MCF 10A (cell line): ENCODE data around the gene TOMM70. TPM values are rescaled to one million over a fixed set of nuclear protein-coding genes. Genes with fewer than 3 reads are reported as not detected.

Experiments
- BruUV-seq: library from RNA; stranded (reverse); fragments of 400-500 nt; replicated peaks from 2 replicates; lab custom pipeline; 2021; lab: Mats Ljungman, UMichigan
- CTCF ChIA-PET: fragments of 300-600 bp; sonication (Branson Sonifier 250); formaldehyde crosslinking; extraction: SDS; loops from one replicate; lab custom pipeline; 2021; ENCODE audit warnings: antibody characterized with exemption, inconsistent platforms; lab: Yijun Ruan, JAX
- POLR2A ChIA-PET: fragments of 300-600, 350-650 bp; sonication (Branson Sonifier 250); formaldehyde crosslinking; extraction: SDS; loops from one replicate; lab custom pipeline; 2020; ENCODE audit warnings: antibody characterized with exemption, inconsistent platforms; lab: Yijun Ruan, JAX
- DNase-seq: peaks from one replicate; pipeline ENCODE4 v3.0.0-alpha.2; 2018; ENCODE audit not compliant: unreplicated experiment
- H3K27ac Mint-ChIP-seq: one replicate; pipeline ENCODE4 v1.8.0; 2022; ENCODE audit warnings: mild to moderate bottlenecking, low read depth, mixed read lengths; ENCODE audit not compliant: unreplicated experiment
- H3K27me3 Mint-ChIP-seq: one replicate; pipeline ENCODE4 v1.8.0; 2022; ENCODE audit warnings: mixed read lengths; ENCODE audit not compliant: insufficient read depth, unreplicated experiment
- H3K36me3 Mint-ChIP-seq: one replicate; pipeline ENCODE4 v1.8.0; 2022; ENCODE audit warnings: mild to moderate bottlenecking, moderate library complexity, mixed read lengths; ENCODE audit not compliant: insufficient read depth, unreplicated experiment
- H3K4me1 Mint-ChIP-seq: one replicate; pipeline ENCODE4 v1.8.0; 2022; ENCODE audit warnings: mixed read lengths; ENCODE audit not compliant: insufficient read depth, unreplicated experiment
- H3K4me3 Mint-ChIP-seq: one replicate; pipeline ENCODE4 v1.8.0; 2022; ENCODE audit warnings: mild to moderate bottlenecking, moderate library complexity, mixed read lengths; ENCODE audit not compliant: unreplicated experiment
- H3K9me3 Mint-ChIP-seq: one replicate; pipeline ENCODE4 v1.8.0; 2022; ENCODE audit warnings: mixed read lengths; ENCODE audit not compliant: unreplicated experiment
- intact Hi-C: fragments of 100-400 bp; cut with micrococcal nuclease; formaldehyde crosslinking; loops from 2 replicates; pipeline ENCODE4 v1.14.1; 2022
- total RNA-seq: library from RNA; stranded (reverse); gene quantifications from 2 replicates; pipeline ENCODE4 v1.2.3, GENCODE V29; 2022
- TF ChIP-seq, protein P1 (sequence below): fragments of 200-600 bp; IDR thresholded peaks from one replicate; pipeline ENCODE4 v1.8.0; 2022; ENCODE audit warnings: antibody characterized with exemption, mild to moderate bottlenecking; ENCODE audit not compliant: unreplicated experiment

The TOMM70 gene
- total RNA-seq, 1 experiment from 2014 or later, result 58.2 TPM

DNA sequence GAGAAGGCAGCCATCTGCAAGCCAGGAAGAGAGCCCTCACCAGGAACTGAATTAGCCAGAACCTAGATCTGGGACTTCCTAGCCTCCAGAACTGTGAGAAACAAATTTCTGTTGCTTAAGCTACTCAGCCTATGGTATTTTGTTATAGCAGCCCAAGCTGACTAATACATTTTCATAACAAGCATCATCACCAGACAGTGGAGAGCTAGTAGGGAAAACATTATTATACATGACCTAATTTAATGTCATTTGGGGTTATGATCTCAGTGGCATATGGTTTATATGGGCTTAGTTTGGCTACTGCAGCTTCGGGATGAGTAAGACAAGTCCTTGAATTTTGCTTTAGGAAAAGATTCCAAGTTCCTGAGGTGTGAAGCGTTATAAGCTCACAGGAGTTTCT is 36.1 kb upstream of the TOMM70 start:
- Mint-ChIP-seq H3K36me3 (no peaks in the 10 kb centered on the region), H3K27me3 (no peaks in the 10 kb centered on the region), H3K4me3 (no peak overlapping the region), H3K9me3 (no peaks in the 10 kb centered on the region), H3K27ac (no peak overlapping the region), H3K4me1 (no peaks in the 10 kb centered on the region)
- POLR2A ChIA-PET, result interaction anchor here (1.2 kb wide), 1 partner anchor 36 kb away, joined by 6 read pairs; the partner anchor contains the start of genes LNP1 and TOMM70
- no peak for DNase-seq
- intact Hi-C loops, result no loop called here
- TF ChIP-seq, protein P1, sequence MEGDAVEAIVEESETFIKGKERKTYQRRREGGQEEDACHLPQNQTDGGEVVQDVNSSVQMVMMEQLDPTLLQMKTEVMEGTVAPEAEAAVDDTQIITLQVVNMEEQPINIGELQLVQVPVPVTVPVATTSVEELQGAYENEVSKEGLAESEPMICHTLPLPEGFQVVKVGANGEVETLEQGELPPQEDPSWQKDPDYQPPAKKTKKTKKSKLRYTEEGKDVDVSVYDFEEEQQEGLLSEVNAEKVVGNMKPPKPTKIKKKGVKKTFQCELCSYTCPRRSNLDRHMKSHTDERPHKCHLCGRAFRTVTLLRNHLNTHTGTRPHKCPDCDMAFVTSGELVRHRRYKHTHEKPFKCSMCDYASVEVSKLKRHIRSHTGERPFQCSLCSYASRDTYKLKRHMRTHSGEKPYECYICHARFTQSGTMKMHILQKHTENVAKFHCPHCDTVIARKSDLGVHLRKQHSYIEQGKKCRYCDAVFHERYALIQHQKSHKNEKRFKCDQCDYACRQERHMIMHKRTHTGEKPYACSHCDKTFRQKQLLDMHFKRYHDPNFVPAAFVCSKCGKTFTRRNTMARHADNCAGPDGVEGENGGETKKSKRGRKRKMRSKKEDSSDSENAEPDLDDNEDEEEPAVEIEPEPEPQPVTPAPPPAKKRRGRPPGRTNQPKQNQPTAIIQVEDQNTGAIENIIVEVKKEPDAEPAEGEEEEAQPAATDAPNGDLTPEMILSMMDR, result no peak
- CTCF ChIA-PET, result interaction anchor here (0.7 to 1.5 kb wide), 3 partner anchors 13 to 153 kb away, joined by 3 read pairs; no protein-coding TSS in a partner anchor
- no TSS peak for BruUV-seq

DNA sequence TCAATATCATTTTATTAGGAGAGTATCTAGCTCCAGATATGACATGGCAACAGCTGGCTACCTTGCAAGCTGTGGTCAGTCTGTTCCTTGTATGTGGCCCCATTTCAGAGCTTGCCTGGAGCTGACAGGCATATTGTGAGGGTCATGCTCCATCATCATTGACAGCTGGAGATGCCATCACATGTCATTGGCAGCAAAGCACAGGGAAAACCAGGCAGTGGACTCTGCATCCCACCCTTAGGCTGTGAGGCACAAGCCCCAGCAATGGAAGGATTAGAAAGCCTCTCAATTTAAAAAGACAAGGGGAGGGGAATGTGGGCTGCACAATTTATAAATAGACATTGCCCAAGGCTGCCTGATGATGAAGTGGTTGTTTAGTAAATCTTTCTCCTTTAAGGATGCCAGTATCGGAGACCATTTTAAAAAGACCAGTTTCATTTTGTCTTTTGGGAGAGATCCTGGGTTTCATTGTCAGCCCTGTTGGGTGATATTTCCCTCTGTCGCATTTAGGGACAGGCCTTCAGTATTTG is 28.4 kb upstream of the TOMM70 start:
- no TSS peak for BruUV-seq
- ChIA-PET POLR2A (interaction anchor here (1.0 to 1.5 kb wide), 2 partner anchors 21 to 28 kb away, joined by 3 to 5 read pairs; partner anchors contain the start of genes LNP1 and TOMM70), CTCF (interaction anchor here (1.1 to 1.2 kb wide), 2 partner anchors 11 kb away, joined by 3 read pairs; no protein-coding TSS in a partner anchor)
- intact Hi-C loops, result no loop called here
- H3K27ac Mint-ChIP-seq, result no peak overlapping the region
- H3K9me3 Mint-ChIP-seq, result no peaks in the 10 kb centered on the region
- H3K4me1 Mint-ChIP-seq, result peaks cover 4% of the 10 kb centered on the region
- H3K4me3 Mint-ChIP-seq, result no peak overlapping the region
- no peaks in the 10 kb centered on the region for H3K27me3 Mint-ChIP-seq
- no peaks in the 10 kb centered on the region for H3K36me3 Mint-ChIP-seq
- TF ChIP-seq, protein P1, result no peak
- DNase-seq, result no peak

DNA sequence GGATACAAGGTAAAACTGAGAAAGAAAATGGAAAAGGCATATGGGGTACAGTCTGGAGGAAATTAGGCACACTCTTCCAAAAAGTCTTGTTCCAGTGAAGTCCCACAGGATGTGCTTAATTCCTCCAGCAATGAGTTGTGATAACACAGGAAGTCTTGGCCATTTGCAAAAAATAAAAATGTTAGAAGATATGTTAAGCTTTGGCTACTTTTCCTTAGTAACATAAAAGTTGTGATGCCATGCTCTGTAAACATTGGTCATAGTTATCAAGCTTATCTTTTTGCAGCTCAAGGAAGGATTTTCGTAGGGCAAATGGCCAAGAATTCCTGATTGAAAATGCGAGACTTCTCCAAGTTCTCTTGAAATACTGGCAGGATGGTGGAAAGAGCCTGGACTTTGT is 26.8 kb upstream of the TOMM70 start:
- ChIA-PET CTCF (interaction anchor here (0.6 to 1.2 kb wide), 4 partner anchors 36 to 1120 kb away, joined by 3 read pairs; no protein-coding TSS in a partner anchor), POLR2A (interaction anchor here (1.4 kb wide), 1 partner anchor 26 kb away, joined by 5 read pairs; the partner anchor contains the start of genes LNP1 and TOMM70)
- Mint-ChIP-seq H3K4me1 (peaks cover 4% of the 10 kb centered on the region), H3K36me3 (no peaks in the 10 kb centered on the region), H3K9me3 (no peaks in the 10 kb centered on the region), H3K27me3 (no peaks in the 10 kb centered on the region), H3K4me3 (no peak overlapping the region), H3K27ac (no peak overlapping the region)
- intact Hi-C loops, result no loop called here
- no peak for DNase-seq
- TF ChIP-seq, protein P1, result no peak
- BruUV-seq, result no TSS peak

DNA sequence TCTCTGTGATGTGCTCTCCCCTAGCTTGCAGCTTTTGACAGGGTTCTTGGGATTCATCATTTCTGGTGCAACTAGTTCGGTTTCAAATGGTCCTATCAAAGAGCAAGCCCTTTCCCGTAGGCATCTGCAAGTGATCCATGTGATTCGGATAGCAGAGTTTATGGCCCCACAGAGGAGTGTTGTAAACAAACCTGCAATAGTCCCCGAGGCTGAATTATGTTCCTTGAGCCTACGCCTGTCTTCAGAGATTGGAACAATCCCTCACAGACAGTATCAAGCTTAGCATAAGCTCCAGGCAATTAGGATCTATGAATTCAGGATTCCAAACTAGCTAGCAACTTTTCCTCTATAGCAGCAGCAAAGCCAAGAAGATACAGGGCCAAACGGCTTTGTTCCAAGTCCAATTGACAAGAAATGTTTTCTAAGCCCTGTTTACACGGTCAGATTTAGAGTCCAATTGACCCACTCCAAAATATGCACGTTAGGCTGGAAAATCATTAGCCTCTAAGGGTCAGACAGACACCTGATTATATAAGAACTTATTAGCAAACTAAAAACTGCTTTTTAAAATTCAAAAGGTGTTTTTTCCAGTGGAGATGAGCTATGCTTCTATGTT is 25.3 kb upstream of the TOMM70 start:
- H3K4me3 Mint-ChIP-seq, result no peak overlapping the region
- H3K27me3 Mint-ChIP-seq, result no peaks in the 10 kb centered on the region
- intact Hi-C loops, result no loop called here
- no peaks in the 10 kb centered on the region for H3K36me3 Mint-ChIP-seq
- H3K27ac Mint-ChIP-seq, result no peak overlapping the region
- TF ChIP-seq, protein P1, result no peak
- ChIA-PET POLR2A (interaction anchor here (1.9 kb wide), 1 partner anchor 24 kb away, joined by 16 read pairs; the partner anchor contains the start of genes LNP1 and TOMM70), CTCF (interaction anchor here (0.6 to 1.7 kb wide), 6 partner anchors 12 to 875 kb away, joined by 3 to 7 read pairs (median 3); no protein-coding TSS in a partner anchor)
- H3K9me3 Mint-ChIP-seq, result no peaks in the 10 kb centered on the region
- no peak for DNase-seq
- peaks cover 4% of the 10 kb centered on the region for H3K4me1 Mint-ChIP-seq
- no TSS peak for BruUV-seq
